Chondrocyte (in vitro differentiated cells): ENCODE results near the gene TMIE. TPM values are rescaled to one million over a fixed set of nuclear protein-coding genes. Genes with fewer than 3 reads are reported as not detected.

Experiments used
- DNase-seq: peaks from one replicate; pipeline ENCODE4 v3.0.0; 2021; ENCODE audit warnings: mixed read lengths, low spot score
- H3K27ac Mint-ChIP-seq: one replicate; pipeline ENCODE4 v1.8.0; 2021; ENCODE audit warnings: mild to moderate bottlenecking, moderate library complexity, mixed read lengths; ENCODE audit not compliant: unreplicated experiment
- H3K27me3 Mint-ChIP-seq: 2 replicates; pipeline ENCODE4 v1.8.0; 2021; ENCODE audit warnings: low read depth, mixed read lengths
- H3K36me3 Mint-ChIP-seq: 2 replicates; pipeline ENCODE4 v1.8.0; 2021; ENCODE audit warnings: low read depth, mixed read lengths
- H3K4me1 Mint-ChIP-seq: 2 replicates; pipeline ENCODE4 v1.8.0; 2021; ENCODE audit warnings: low read depth, mild to moderate bottlenecking, mixed read lengths
- H3K4me3 Mint-ChIP-seq: one replicate; pipeline ENCODE4 v1.8.0; 2021; ENCODE audit warnings: mild to moderate bottlenecking, moderate library complexity, mixed read lengths; ENCODE audit not compliant: unreplicated experiment
- H3K9me3 Mint-ChIP-seq: 2 replicates; pipeline ENCODE4 v1.8.0; 2021; ENCODE audit warnings: low read depth, mixed read lengths
- CTCF ChIP-seq: fragments of 200-600 bp; sonication (generic); IDR thresholded peaks from 2 replicates; pipeline ENCODE4 v1.5.0; 2021; ENCODE audit warnings: antibody characterized with exemption, mild to moderate bottlenecking, moderate library complexity
- total RNA-seq: library from RNA; stranded (reverse); gene quantifications from 3 replicates; pipeline ENCODE4 v1.2.1, GENCODE V29; 2021

TMIE gene
- total RNA-seq, 1 donor from 2014 or later, result 0.25 TPM

- H3K4me3 Mint-ChIP-seq, result no peak overlapping the region
- TF ChIP-seq CTCF, result no peak
- H3K4me1 Mint-ChIP-seq, result peaks cover 4% of the 10 kb centered on the region
- no peak overlapping the region for H3K27ac Mint-ChIP-seq
- no peaks in the 10 kb centered on the region for H3K36me3 Mint-ChIP-seq
- H3K9me3 Mint-ChIP-seq, result no peaks in the 10 kb centered on the region
- H3K27me3 Mint-ChIP-seq, result peaks cover under 1% of the 10 kb centered on the region
- DNase-seq, result peak; percentile 64
These were observed 33.5 kb upstream of the TMIE start for GRCh38 chr3:46667657-46668056.

- Mint-ChIP-seq H3K36me3 (no peaks in the 10 kb centered on the region), H3K27me3 (no peaks in the 10 kb centered on the region), H3K4me3 (no peak overlapping the region), H3K27ac (no peak overlapping the region), H3K9me3 (no peaks in the 10 kb centered on the region), H3K4me1 (peaks cover 3% of the 10 kb centered on the region)
- TF ChIP-seq CTCF, result no peak
- peak; percentile 82 for DNase-seq
These were observed 33.1 kb upstream of the TMIE start for GRCh38 chr3:46668116-46668515.

- peak; percentile 70 for DNase-seq
- H3K27me3 Mint-ChIP-seq, result no peaks in the 10 kb centered on the region
- no peak overlapping the region for H3K27ac Mint-ChIP-seq
- H3K4me3 Mint-ChIP-seq, result no peak overlapping the region
- no peaks in the 10 kb centered on the region for H3K9me3 Mint-ChIP-seq
- peaks cover under 1% of the 10 kb centered on the region for H3K36me3 Mint-ChIP-seq
- TF ChIP-seq CTCF, result no peak
- H3K4me1 Mint-ChIP-seq, result no peaks in the 10 kb centered on the region
These were observed 32.6 kb upstream of the TMIE start for GRCh38 chr3:46668591-46668990.

- Mint-ChIP-seq H3K4me1 (no peaks in the 10 kb centered on the region), H3K9me3 (no peaks in the 10 kb centered on the region), H3K36me3 (peaks cover 2% of the 10 kb centered on the region), H3K27me3 (no peaks in the 10 kb centered on the region), H3K4me3 (no peak overlapping the region), H3K27ac (no peak overlapping the region)
- TF ChIP-seq CTCF, result no peak
- DNase-seq, result peak; percentile 46
These were observed 31.8 kb upstream of the TMIE start for GRCh38 chr3:46669191-46669999.

GRCh38 chr3:46670000-46670890, 30.9 kb upstream of the TMIE start:
- H3K4me3 Mint-ChIP-seq, result no peak overlapping the region
- no peaks in the 10 kb centered on the region for H3K27me3 Mint-ChIP-seq

More at GRCh38 chr3:46670000-46670890, 30.9 kb upstream of the TMIE start:
- peak; percentile 56 for DNase-seq
- Mint-ChIP-seq H3K4me1 (no peaks in the 10 kb centered on the region), H3K9me3 (no peaks in the 10 kb centered on the region), H3K36me3 (peaks cover 2% of the 10 kb centered on the region), H3K27ac (no peak overlapping the region)
- no peak for TF ChIP-seq CTCF
